Dendritic cell treated with granulocyte-macrophage colony-stimulating factor and Interleukin-4, amounts not matched to agents 40 ng/mL and 50 ng/mL, for 4 days (primary cell): ENCODE data around the gene ATF7.
"Not testable (repeated sequence)": the region's sequence is repeated elsewhere in the genome, so short reads cannot be mapped to it uniquely, and the experiment has no call there.

Source experiments
- H3K27ac Mint-ChIP-seq: one replicate; pipeline ENCODE4 v1.8.0; 2022; ENCODE audit warnings: mild to moderate bottlenecking, mixed read lengths
- H3K27me3 Mint-ChIP-seq: one replicate; pipeline ENCODE4 v1.8.0; 2022; ENCODE audit warnings: mild to moderate bottlenecking, mixed read lengths
- H3K36me3 Mint-ChIP-seq: one replicate; pipeline ENCODE4 v1.8.0; 2022; ENCODE audit warnings: low read depth, mixed read lengths
- H3K4me1 Mint-ChIP-seq: one replicate; pipeline ENCODE4 v1.8.0; 2022; ENCODE audit warnings: low read depth, mixed read lengths
- H3K4me3 Mint-ChIP-seq: one replicate; pipeline ENCODE4 v1.8.0; 2022; ENCODE audit warnings: mild to moderate bottlenecking, moderate library complexity, mixed read lengths
- H3K9me3 Mint-ChIP-seq: one replicate; pipeline ENCODE4 v1.8.0; 2022; ENCODE audit warnings: mixed read lengths
- intact Hi-C: fragments of 100-400 bp; cut with micrococcal nuclease; formaldehyde crosslinking; loops from one replicate; pipeline ENCODE4 v1.15.0; 2022

The ATF7 gene

GRCh38 chr12:53622724-53623123, 3.5 kb downstream of the ATF7 start:
- H3K27me3 Mint-ChIP-seq: no peaks in the 10 kb centered on the region
- H3K4me3 Mint-ChIP-seq: no peak overlapping the region
- no peak overlapping the region for H3K27ac Mint-ChIP-seq
- H3K9me3 Mint-ChIP-seq: no peaks in the 10 kb centered on the region
- H3K4me1 Mint-ChIP-seq: peaks cover 54% of the 10 kb centered on the region
- peaks cover 23% of the 10 kb centered on the region for H3K36me3 Mint-ChIP-seq
- intact Hi-C loops: no loop called here

DNA sequence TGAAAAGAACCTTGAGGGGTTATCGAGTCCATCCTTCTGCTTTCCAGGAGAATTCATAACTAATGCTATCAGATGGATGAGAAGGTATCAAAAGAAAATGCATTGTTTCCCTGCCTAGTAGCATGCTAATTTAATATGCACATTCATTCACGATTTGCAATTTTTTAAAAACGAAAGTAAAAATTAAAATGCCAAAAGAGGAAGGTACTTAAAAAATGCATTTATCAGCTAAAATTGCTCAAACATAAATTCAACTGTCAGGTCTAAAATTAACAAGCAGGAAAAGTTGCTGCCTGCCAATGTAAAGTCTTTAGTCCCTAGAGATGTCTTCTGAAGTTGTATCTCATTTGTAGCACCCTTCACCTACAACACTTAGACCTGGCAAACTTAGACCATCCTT, 7.9 kb downstream of the ATF7 start:
- peaks cover 30% of the 10 kb centered on the region for H3K36me3 Mint-ChIP-seq
- H3K9me3 Mint-ChIP-seq: no peaks in the 10 kb centered on the region
- no peaks in the 10 kb centered on the region for H3K27me3 Mint-ChIP-seq
- H3K27ac Mint-ChIP-seq: peak overlapping the region; percentile 88
- intact Hi-C loops: loop anchor here (1.0 to 5.0 kb wide), 2 partner anchors 8 to 41 kb away; partner anchors contain the start of gene ATF7
- H3K4me1 Mint-ChIP-seq: peaks cover 41% of the 10 kb centered on the region
- peak overlapping the region; percentile 74 for H3K4me3 Mint-ChIP-seq

DNA sequence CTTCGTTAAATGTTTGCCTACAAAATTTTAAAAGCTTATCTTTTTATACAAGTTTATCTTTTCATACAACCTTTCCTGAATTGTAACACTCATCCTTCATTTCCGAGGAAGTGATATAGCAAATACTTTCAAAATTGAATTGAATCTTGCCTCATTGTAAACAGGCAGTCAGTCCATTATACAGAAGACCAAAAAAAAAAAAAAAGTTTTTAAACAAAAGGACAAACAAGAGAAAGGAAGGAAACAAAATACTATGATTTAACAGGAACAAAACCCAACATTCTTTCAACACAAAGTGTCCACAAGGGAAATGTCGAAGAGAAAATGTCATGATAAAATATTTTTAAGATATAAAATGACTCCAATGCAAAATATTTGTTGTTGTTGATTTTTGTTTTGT, 8.5 kb downstream of the ATF7 start:
- Mint-ChIP-seq H3K27ac (peak overlapping the region; percentile 88), H3K27me3 (no peaks in the 10 kb centered on the region), H3K4me3 (peak overlapping the region; percentile 74), H3K9me3 (no peaks in the 10 kb centered on the region), H3K4me1 (peaks cover 39% of the 10 kb centered on the region), H3K36me3 (peaks cover 30% of the 10 kb centered on the region)
- intact Hi-C loops: loop anchor here (1.0 to 5.0 kb wide), 2 partner anchors 9 to 40 kb away; partner anchors contain the start of gene ATF7

DNA sequence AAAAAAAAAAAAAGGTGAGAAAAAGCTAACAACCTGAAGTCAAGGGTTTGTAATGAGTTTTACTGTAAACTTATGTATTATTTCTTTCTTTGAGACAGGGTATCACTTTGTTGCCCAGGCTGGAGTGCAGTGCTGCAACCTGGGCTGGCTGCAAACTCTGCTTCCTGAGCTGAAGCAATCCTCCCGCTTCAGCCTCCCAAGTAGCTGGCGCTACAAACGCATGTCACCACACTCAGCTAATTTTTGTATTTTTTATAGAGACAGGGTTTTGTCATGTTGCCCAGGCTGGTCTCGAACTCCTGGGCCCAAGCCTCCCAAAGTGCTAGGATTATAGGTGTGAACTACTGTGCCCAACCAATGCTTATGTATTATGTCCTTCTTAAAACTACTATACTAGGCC, 9.2 kb downstream of the ATF7 start:
- H3K4me3 Mint-ChIP-seq: no peak overlapping the region
- peaks cover 30% of the 10 kb centered on the region for H3K36me3 Mint-ChIP-seq
- H3K27me3 Mint-ChIP-seq: no peaks in the 10 kb centered on the region
- intact Hi-C loops: loop anchor here (5.0 kb wide), 1 partner anchor 40 kb away; no protein-coding TSS in a partner anchor
- peaks cover 35% of the 10 kb centered on the region for H3K4me1 Mint-ChIP-seq
- H3K27ac Mint-ChIP-seq: peak overlapping the region; percentile 88
- no peaks in the 10 kb centered on the region for H3K9me3 Mint-ChIP-seq

- peaks cover 40% of the 10 kb centered on the region for H3K36me3 Mint-ChIP-seq
- peaks cover 23% of the 10 kb centered on the region for H3K4me1 Mint-ChIP-seq
- no peaks in the 10 kb centered on the region for H3K27me3 Mint-ChIP-seq
- H3K9me3 Mint-ChIP-seq: no peaks in the 10 kb centered on the region
- no peak overlapping the region for H3K4me3 Mint-ChIP-seq
- no peak overlapping the region for H3K27ac Mint-ChIP-seq
- intact Hi-C loops: no loop called here
These were observed 12.4 kb downstream of the ATF7 start for GRCh38 chr12:53613821-53614220.

- H3K4me1 Mint-ChIP-seq: peaks cover 18% of the 10 kb centered on the region
- no peaks in the 10 kb centered on the region for H3K9me3 Mint-ChIP-seq
- H3K27ac Mint-ChIP-seq: no peak overlapping the region
- H3K4me3 Mint-ChIP-seq: no peak overlapping the region
- H3K36me3 Mint-ChIP-seq: peaks cover 44% of the 10 kb centered on the region
- no peaks in the 10 kb centered on the region for H3K27me3 Mint-ChIP-seq
- intact Hi-C loops: no loop called here
These were observed 13.2 kb downstream of the ATF7 start for GRCh38 chr12:53612978-53613377.

DNA sequence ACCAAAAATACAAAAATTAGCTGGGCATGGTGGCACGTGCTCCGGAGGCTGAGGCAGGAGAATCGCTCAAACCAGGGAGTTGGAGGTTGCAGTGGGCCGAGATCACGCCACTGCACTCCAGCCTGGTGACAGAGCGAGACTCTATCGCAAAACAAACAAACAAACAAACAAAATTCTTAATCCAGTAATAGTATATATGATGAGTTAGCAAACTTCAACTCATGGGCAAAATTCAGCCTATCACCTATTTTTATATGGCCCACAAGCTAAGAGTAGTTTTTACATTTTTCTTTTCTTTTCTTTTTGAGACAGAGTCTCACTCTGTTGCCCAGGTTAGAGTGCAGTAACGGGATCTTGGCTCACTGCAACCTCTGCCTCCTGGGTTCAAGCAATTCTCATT, 14.9 kb downstream of the ATF7 start:
- Mint-ChIP-seq H3K36me3 (peaks cover 43% of the 10 kb centered on the region), H3K27me3 (no peaks in the 10 kb centered on the region), H3K9me3 (no peaks in the 10 kb centered on the region), H3K4me3 (no peak overlapping the region), H3K4me1 (peaks cover 10% of the 10 kb centered on the region), H3K27ac (no peak overlapping the region)
- intact Hi-C loops: no loop called here

- H3K9me3 Mint-ChIP-seq, H3K4me3 Mint-ChIP-seq, intact Hi-C loops, H3K27ac Mint-ChIP-seq, H3K27me3 Mint-ChIP-seq: not testable (repeated sequence)
- Mint-ChIP-seq H3K4me1 (peaks cover 24% of the 10 kb centered on the region), H3K36me3 (peaks cover 17% of the 10 kb centered on the region)
These were observed 19.5 kb downstream of the ATF7 start for GRCh38 chr12:53606688-53607087.

GRCh38 chr12:53604581-53604980, 21.6 kb downstream of the ATF7 start:
- intact Hi-C loops: no loop called here
- H3K4me3 Mint-ChIP-seq: no peak overlapping the region

DNA sequence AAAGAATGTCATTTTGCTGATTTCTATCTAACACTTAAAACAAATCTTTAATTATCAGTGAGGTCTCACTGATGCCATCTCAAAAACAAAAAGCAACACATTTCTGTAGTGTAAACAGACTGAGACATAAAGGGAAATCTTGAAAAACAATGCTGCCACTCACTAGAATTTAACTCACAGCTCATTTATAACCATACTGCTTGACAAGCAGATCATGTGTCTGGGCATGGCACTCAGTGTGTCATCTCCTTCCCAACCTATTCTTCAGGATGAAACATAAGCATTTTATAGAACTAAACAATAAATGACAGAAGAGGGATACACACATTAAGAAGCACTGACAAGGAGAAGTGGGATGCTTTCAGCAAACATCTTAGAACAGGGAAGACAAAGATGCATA, 22.4 kb downstream of the ATF7 start:
- no peaks in the 10 kb centered on the region for H3K9me3 Mint-ChIP-seq
- H3K36me3 Mint-ChIP-seq: peaks cover 23% of the 10 kb centered on the region
- no peak overlapping the region for H3K4me3 Mint-ChIP-seq
- H3K27ac Mint-ChIP-seq: peak overlapping the region; percentile 33
- H3K4me1 Mint-ChIP-seq: peaks cover 27% of the 10 kb centered on the region
- no peaks in the 10 kb centered on the region for H3K27me3 Mint-ChIP-seq
- intact Hi-C loops: no loop called here

More at GRCh38 chr12:53604581-53604980, 21.6 kb downstream of the ATF7 start:
- Mint-ChIP-seq H3K9me3 (no peaks in the 10 kb centered on the region), H3K4me1 (peaks cover 27% of the 10 kb centered on the region), H3K36me3 (peaks cover 25% of the 10 kb centered on the region), H3K27me3 (no peaks in the 10 kb centered on the region), H3K27ac (no peak overlapping the region)

GRCh38 chr12:53603196-53603595, 23.0 kb downstream of the ATF7 start:
- Mint-ChIP-seq H3K36me3 (peaks cover 27% of the 10 kb centered on the region), H3K27me3 (no peaks in the 10 kb centered on the region), H3K4me3 (no peak overlapping the region), H3K27ac (peak overlapping the region; percentile 33), H3K4me1 (peaks cover 31% of the 10 kb centered on the region), H3K9me3 (no peaks in the 10 kb centered on the region)
- intact Hi-C loops: no loop called here

DNA sequence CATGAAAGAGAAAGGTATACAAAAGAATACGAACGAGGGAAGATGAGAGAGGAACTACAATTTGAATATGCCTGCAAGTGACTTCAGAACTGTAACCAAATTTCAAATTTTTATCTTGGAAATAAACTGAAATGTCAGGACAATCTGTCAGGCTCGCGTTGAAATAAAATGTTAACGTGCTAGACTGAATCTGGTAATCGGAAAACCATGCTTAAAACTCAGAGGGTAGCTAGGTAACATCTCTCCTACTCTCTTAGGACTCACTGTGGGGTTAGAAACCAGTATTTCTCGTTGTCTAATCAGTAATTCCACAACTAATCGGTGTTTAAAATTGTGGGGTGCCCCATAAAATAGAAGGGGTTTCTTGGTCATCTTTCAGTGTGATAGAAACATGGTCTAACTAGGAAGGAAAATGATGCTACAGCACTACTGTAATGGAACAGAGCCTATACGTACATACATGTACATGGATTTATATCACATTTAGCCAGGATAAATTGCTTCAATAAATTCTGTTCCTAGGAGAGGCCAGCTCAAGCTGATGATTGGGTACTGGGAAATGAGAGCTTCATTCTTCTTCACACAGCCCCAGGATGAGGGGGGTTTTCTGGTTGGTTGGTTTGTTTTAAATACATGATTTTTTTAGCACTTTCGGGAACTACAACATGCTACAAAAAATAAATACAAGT, 23.9 kb downstream of the ATF7 start:
- Mint-ChIP-seq H3K4me1 (peaks cover 34% of the 10 kb centered on the region), H3K4me3 (peak overlapping the region; percentile 60), H3K27me3 (no peaks in the 10 kb centered on the region), H3K36me3 (peaks cover 25% of the 10 kb centered on the region), H3K27ac (peak overlapping the region; percentile 65), H3K9me3 (no peaks in the 10 kb centered on the region)
- intact Hi-C loops: no loop called here

GRCh38 chr12:53601296-53601847, 24.8 kb downstream of the ATF7 start:
- Mint-ChIP-seq H3K4me1 (peaks cover 34% of the 10 kb centered on the region), H3K27me3 (no peaks in the 10 kb centered on the region), H3K27ac (peak overlapping the region; percentile 65), H3K36me3 (peaks cover 25% of the 10 kb centered on the region), H3K4me3 (peak overlapping the region; percentile 60), H3K9me3 (no peaks in the 10 kb centered on the region)
- intact Hi-C loops: no loop called here

DNA sequence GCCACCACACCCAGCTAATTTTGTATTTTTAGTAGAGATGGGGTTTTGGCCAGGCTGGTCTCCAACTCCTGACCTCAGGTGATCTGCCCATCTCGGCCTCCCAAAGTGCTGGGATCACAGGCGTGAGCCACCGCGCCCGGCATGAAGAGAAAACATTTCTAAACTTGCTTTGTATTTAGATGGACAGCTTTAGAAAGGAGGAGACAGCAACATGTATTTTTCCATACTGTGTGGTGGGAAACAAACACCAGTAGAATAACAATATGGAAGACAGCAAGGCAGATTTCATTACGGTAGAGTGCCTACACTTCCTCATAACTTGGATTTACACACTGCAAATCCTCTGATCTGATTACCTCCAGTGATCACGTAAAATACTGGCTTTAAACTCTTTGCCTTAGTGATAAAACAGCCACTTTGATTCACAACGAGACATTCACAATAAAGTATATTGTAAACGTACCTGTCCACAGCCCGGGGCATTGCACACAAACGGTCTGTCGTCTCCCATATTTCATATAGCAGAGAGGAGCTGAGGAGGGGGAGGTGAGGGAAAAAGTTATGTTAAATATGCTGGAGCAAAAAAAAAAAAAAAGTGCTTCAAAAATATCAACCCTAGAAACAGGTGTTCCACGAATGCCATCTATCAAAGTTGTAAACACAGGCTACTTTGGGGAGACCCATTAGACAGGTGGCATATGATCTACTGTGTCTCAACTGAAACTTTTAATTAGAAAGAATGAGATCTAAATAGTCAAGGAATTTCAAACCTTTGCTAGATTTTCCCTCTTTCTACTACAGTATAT, 25.5 kb downstream of the ATF7 start:
- H3K4me1 Mint-ChIP-seq: peaks cover 34% of the 10 kb centered on the region
- H3K4me3 Mint-ChIP-seq: no peak overlapping the region
- intact Hi-C loops: no loop called here
- no peaks in the 10 kb centered on the region for H3K9me3 Mint-ChIP-seq
- peaks cover 25% of the 10 kb centered on the region for H3K36me3 Mint-ChIP-seq
- H3K27me3 Mint-ChIP-seq: no peaks in the 10 kb centered on the region
- H3K27ac Mint-ChIP-seq: no peak overlapping the region
